Aorta (tissue), 5 donors: Measurements from ENCODE around the gene CAMK2D. TPM values are rescaled to one million over a fixed set of nuclear protein-coding genes. Genes with fewer than 3 reads are reported as not detected.

Experiments
- ATAC-seq: fragments of 200-7000 bp; cut with Tn5 transposase; one replicate; pipeline ENCODE4 v1.9.1; 2022; ENCODE audit warnings: moderate library complexity; ENCODE audit not compliant: low FRiP score
- DNase-seq, 2 donors: peaks; one replicate each; pipeline ENCODE4 v3.0.0-alpha.2; 2020
- H3K27ac ChIP-seq, 2 donors: one replicate each; pipeline ENCODE4 v1.5.1; 2013; ENCODE audit warnings: low read length in 2 of 2, mild to moderate bottlenecking in 2 of 2, moderate library complexity in 2 of 2, control low read depth in 1 of 2, inconsistent platforms in 1 of 2, low read depth in 1 of 2
- H3K27me3 ChIP-seq, 2 donors: one replicate each; pipeline ENCODE4 v1.6.1; 2013; ENCODE audit warnings: control low read depth in 1 of 2, low read length in 1 of 2, mild to moderate bottlenecking in 1 of 2, moderate library complexity in 1 of 2; ENCODE audit not compliant: insufficient read depth in 2 of 2, control insufficient read depth in 1 of 2
- H3K36me3 ChIP-seq, 2 donors: one replicate each; pipeline ENCODE4 v1.6.1; 2013; ENCODE audit warnings: control low read depth in 1 of 2, low read length in 1 of 2, mild to moderate bottlenecking in 1 of 2; ENCODE audit not compliant: insufficient read depth in 2 of 2, control insufficient read depth in 1 of 2
- H3K4me1 ChIP-seq, 2 donors: one replicate each; pipeline ENCODE4 v1.6.1; 2013; ENCODE audit warnings: low read length in 2 of 2, control low read depth in 1 of 2, mild to moderate bottlenecking in 1 of 2, moderate library complexity in 1 of 2; ENCODE audit not compliant: insufficient read depth in 2 of 2, control insufficient read depth in 1 of 2
- H3K4me3 ChIP-seq, 2 donors: one replicate each; pipeline ENCODE4 v1.5.1; 2013; ENCODE audit warnings: low read length in 2 of 2, control low read depth in 1 of 2, mild to moderate bottlenecking in 1 of 2
- H3K9me3 ChIP-seq: one replicate; pipeline ENCODE4 v1.6.1; 2013; ENCODE audit warnings: mild to moderate bottlenecking, low read length; ENCODE audit not compliant: control insufficient read depth
- WGBS, 2 donors: extraction: QIAGEN DNeasy Blood & Tissue Kit; methylation state at CpG; one replicate each; pipeline ENCODE4 v1.1.7; 2013; 5-methylcytosine and 5-hydroxymethylcytosine counted together
- intact Hi-C, 2 donors: fragments of 100-400 bp; cut with DNase I; formaldehyde crosslinking; loops; one replicate each; pipeline versions ENCODE4 v1.14.2 to v1.15.0; 2022
- polyA plus RNA-seq, 2 donors: library from polyadenylated mRNA; stranded (reverse); fragments of 200-250 nt; gene quantifications; one replicate each; pipeline ENCODE4 v1.2.3, GENCODE V29; 2013
- total RNA-seq, 2 donors: library from RNA; stranded (reverse); fragmentation: NEBNext Ultra II Directional; extraction: Animal tissue kit (Norgen Biotek cat#: 25700); gene quantifications; one replicate each; pipeline ENCODE4 v1.2.1, GENCODE V29; 2021
- donor health status: healthy with polysubstance abuse.
- donor health status: Bipolar disorder and iron deficiency.
- donor health status: DM: no; HTN: no; CAD: no.
- donor health status: DM: no; HTN: no; CAD: no.
- donor health status: DM: yes; HTN: yes; CAD: no.

Gene CAMK2D
- total and polyA plus RNA-seq, 4 donors = 18.7 to 71.8 (median 37.7) TPM

GRCh38 chr4:113404841-113405240 lies 356.7 kb downstream of the CAMK2D start:
- 1 to 7% methylated on average over 2 of the region's 2 CpGs for WGBS, 2 donors
- no peak overlapping the region for H3K27ac ChIP-seq
- ATAC-seq = no peak
- no peak for DNase-seq
- no peak overlapping the region for H3K4me3 ChIP-seq
- H3K4me1 ChIP-seq = peaks cover 0 to 4% of the 10 kb centered on the region in 2 donors
- H3K27me3 ChIP-seq = no peaks in the 10 kb centered on the region
- H3K9me3 ChIP-seq = no peaks in the 10 kb centered on the region
- intact Hi-C loops = no loop called here
- H3K36me3 ChIP-seq = no peaks in the 10 kb centered on the region

- ATAC-seq (no peak), DNase-seq (no peak)
- no peaks in the 10 kb centered on the region for H3K9me3 ChIP-seq
- intact Hi-C loops = no loop called here
- H3K36me3 ChIP-seq = no peaks in the 10 kb centered on the region
- H3K27ac ChIP-seq = no peak overlapping the region
- 91 to 94% methylated on average over 4 of the region's 4 CpGs for WGBS, 2 donors
- peaks cover 0 to 4% of the 10 kb centered on the region in 2 donors for H3K4me1 ChIP-seq
- H3K27me3 ChIP-seq = no peaks in the 10 kb centered on the region
- H3K4me3 ChIP-seq = no peak overlapping the region
These were observed 357.4 kb downstream of the CAMK2D start for GRCh38 chr4:113404167-113404571.

Other genes starting within 250 kb of the CAMK2D start
- 10 to 100 TPM; 13.5 to 42.4 TPM for gene ARSJ, start 217.9 kb upstream of the CAMK2D start, total RNA-seq
- 1 to 10 TPM; 4.5 to 4.9 TPM for gene ARSJ, start 217.9 kb upstream of the CAMK2D start, polyA plus RNA-seq